GM19328 (cell line): ENCODE measurements around the gene ICAM1.

Experiments
- ATAC-seq: cut with Tn5 transposase; IDR thresholded peaks from one replicate; pipeline ENCODE4 v1.9.1; 2021; ENCODE audit warnings: mild to moderate bottlenecking, moderate library complexity; ENCODE audit not compliant: unreplicated experiment

ICAM1 gene

GRCh38 chr19:10321417-10321797, 50.5 kb downstream of the ICAM1 start:
- no peak for ATAC-seq

- ATAC-seq, result no peak
Observed at GRCh38 chr19:10321874-10322835, 51.2 kb downstream of the ICAM1 start.

DNA sequence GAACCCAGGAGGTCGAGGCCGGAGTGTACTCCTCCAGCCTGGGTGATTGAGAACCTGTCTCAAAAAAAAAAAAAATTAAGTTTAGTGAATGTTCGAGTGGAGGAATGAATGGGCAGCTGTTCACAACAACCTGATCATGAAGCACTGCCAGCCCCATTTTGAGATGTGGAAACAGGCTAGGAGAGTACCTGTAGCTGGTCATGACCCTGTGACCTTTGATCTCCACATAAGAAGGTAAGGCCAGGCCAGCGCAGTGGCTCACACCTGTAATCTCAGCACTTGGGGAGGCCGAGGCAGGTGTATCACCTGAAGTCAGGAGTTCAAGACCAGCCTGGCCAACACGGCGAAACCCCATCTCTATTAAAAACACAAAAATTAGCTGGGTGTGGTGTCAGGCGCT, 54.8 kb downstream of the ICAM1 start:
- ATAC-seq, result no peak

GRCh38 chr19:10327793-10328192, 56.9 kb downstream of the ICAM1 start:
- ATAC-seq, result no peak

DNA sequence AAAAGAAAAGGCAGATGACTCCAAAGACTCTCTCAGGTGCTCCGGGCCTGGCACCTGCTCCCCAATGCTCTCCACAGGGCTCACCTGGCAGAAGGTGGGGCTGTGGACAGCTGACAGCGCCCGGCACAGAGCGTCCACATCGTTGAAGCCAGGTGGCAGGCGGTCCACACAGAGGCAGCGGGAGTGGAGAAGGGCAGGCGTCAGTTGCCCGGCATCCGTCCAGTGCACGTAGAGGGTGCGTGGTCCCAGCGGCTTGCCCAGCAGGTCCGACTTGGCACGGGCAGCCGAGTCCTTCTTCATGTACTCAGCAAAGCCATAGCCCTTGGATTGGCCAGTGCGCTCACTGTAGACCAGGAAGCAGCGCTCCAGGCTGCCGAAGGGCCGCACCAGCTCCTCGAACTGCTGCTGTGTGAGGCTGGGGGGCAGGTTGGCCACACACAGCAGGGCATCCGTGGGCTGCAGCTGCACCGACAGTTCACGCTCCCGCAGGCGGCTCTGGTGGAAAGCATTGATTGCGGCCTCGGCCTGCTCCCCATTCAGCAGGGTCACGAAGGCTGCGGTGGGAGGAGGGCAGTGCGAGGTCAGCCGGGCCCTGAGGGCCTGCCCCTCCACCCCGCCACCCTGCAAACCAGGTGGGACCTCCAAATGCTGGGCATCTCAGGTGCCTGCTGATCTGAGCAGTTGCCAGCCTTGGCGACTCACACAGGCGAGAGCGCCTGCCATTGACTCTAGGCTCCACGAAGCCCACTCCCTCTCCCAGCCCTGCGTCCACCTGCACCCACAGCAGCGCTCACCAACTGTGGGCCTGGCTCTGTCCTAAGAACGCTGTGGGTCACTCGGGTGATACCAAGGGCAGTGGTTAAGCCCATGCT, 57.9 kb downstream of the ICAM1 start:
- no peak for ATAC-seq

DNA sequence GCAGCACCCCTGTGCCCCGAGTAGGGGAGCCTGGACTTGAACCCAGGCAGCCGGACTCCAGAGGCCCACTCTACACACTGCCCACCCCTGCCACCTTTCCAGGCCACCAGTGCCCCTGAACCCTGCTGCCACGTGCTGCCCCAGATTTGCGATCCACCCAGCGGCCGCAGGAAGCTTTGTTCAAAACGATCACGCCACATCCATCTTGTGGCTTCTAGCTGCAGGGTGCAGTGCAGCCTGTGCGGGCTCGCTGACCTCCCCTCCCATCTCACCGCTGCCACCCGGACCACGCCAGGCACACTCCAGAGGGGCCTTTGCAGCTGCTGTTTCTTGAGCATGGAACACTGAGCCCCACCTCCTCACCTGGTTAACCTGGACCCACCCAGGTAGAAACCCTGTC, 58.6 kb downstream of the ICAM1 start:
- no peak for ATAC-seq

DNA sequence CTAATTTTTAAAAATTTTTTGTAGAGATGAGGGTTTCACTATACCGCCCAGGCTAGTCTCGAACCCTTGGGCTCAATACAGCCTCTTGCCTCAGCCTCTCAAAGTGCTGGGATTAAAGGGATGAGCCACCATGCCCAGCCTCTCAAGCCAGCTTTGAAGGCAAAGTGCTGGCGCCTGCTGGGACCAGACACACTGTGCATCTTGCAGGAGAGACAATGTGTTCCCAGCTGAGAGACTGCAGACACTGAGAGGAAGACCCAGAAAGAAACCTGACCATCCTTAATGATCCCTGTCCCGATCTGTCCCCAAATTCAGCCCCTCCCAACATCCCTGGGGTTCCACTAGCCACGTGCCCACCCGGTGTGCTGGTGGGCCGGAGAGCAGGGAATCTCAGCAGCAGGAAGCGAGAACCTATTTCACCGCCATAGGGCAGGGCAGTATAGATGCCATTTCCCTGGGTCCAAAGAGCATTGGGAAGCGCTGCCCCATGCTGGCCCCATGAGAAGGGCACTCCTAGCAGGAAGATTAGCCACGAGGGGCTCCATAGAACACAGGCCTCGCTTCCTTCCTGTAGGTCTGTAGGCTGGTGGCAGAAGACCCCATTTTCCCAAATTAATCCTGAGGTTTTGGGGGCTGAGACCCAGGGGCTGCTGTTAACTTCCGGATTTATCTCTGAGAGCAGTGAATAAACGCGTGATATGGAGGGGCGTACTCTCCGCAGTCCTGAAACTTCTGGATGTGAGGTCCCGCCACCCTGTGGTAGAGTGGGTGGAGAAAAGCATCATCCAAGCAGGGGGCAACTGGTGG, 61.4 kb downstream of the ICAM1 start:
- no peak for ATAC-seq

DNA sequence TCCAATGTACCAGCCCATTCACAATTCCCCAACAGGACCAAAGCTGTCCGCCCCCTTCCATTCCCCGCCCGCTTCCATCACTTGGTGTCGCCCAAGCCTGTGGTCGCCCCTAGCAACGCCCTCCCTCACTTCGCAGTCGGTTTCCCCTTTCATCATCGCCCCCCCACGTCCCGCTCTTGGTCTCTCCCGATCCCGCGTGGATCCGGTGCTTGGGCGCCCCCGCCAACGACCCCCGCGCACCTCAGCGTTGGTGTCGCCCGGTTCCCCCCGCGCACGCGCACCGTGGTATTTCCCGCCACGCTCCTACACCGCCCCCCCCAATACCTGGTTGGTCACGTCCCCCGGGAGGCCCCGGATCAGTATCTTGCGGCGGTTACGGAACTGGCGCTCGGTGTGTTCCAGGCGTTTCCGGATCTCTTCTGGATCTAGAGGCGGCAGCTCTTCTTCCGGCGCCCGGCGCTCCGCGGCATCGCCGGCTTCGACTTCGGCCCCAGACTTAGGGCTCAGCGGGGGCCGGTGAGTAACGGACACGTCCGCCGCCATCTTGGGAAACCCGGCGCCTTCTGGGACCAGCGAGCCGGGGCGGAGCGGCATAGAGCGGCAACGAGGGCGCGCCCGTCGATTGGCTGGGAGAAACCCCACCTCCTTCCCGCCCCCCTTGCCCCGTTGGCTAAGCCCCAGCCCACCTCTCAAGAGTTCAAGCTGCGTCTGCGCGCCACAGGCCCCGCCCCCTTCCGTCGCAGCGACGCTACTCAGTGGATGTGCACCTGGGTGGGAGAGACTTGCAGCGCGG, 62.2 kb downstream of the ICAM1 start, which contains the start of gene RAVER1:
TSS of gene RAVER1 (minus strand) at position 565 of the 793 bp plus-strand sequence. CDS start at position 543, 22 bp downstream.
- peak; percentile 83 for ATAC-seq

GRCh38 chr19:10333758-10334587, 63.1 kb downstream of the ICAM1 start:
- peak; percentile 8 for ATAC-seq

DNA sequence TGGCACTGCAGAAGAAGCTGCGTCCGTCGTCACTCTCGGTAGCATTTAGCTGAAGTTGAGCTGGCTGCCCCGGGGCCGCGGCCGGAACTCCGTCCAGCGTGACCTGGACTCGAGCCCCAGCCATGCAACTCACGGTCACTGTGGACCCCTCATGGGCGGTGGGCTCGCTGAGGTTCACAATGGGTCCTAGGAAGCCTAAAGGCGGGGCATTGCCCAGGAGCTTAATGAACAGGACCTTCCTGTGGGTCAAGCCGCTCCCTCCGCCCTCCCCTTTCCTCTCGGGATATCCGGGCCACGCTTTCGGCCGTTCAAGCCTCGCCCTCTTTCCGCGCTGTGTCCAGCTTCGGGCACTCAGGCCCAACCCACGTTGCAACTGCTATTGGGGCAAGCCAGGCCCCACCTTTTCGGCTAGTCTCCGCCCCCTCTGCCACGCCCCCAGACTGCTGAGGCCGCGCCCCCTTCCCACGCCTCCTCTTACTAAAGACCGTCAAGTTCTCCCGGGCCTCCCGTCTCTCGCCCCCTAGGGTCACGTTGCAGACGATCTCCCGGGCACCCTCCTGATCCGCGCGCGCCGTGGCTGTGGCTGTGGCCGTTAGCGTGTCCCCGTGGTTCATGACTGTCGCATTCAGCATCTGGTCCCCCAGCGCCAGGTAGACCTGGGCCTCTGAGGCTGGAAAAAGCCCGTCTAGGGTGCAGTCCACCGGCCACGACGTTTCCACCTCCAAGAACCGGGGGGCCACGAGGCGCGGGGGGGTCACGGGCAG, 63.9 kb downstream of the ICAM1 start:
- ATAC-seq, result no peak

- ATAC-seq, result no peak
Observed at GRCh38 chr19:10335352-10335985, 64.5 kb downstream of the ICAM1 start.
